PC-3 (cell line): ENCODE data around the gene SLC22A4. TPM values are rescaled to one million over a fixed set of nuclear protein-coding genes. Genes with fewer than 3 reads are reported as not detected.

ENCODE experiments used
- ATAC-seq: fragments of 200-7000 bp; cut with Tn5 transposase; 2 replicates; pipeline ENCODE4 v1.9.1; 2020; ENCODE audit warnings: mild to moderate bottlenecking, moderate library complexity
- BruUV-seq: library from RNA; stranded (reverse); fragments of 400-500 nt; replicated peaks from 2 replicates; lab custom pipeline; 2021; lab: Mats Ljungman, UMichigan
- CTCF ChIA-PET: fragments of 300-600 bp; sonication (Branson Sonifier 250); formaldehyde crosslinking; loops from one replicate; lab custom pipeline; 2022; ENCODE audit warnings: antibody characterized with exemption; lab: Charles Lee
- POLR2A ChIA-PET: fragments of 300-600 bp; sonication (Branson Sonifier 250); formaldehyde crosslinking; loops from one replicate; lab custom pipeline; 2022; ENCODE audit warnings: antibody characterized with exemption; ENCODE audit not compliant: unreplicated experiment; lab: Charles Lee
- DNase-seq: peaks from one replicate; pipeline ENCODE4 v3.0.0-alpha.2; 2015
- H2AFZ ChIP-seq: fragments of 300-600 bp; sonication (generic); 2 replicates; pipeline ENCODE4 v1.6.0; 2016; ENCODE audit warnings: antibody characterized with exemption, low read length
- H3F3A ChIP-seq: fragments of 300-600 bp; sonication (generic); one replicate; pipeline ENCODE4 v1.6.0; 2017; ENCODE audit warnings: antibody characterized with exemption, low read length, control low read depth, mild to moderate bottlenecking; ENCODE audit not compliant: unreplicated experiment
- H3K27ac ChIP-seq: fragments of 300-600 bp; sonication (generic); 2 replicates; pipeline ENCODE4 v1.5.1; 2016; ENCODE audit warnings: mild to moderate bottlenecking, low read length
- H3K27me3 ChIP-seq: fragments of 300-600 bp; sonication (generic); 2 replicates; pipeline ENCODE4 v1.6.1; 2016; ENCODE audit warnings: low read length, mixed read lengths
- H3K36me3 ChIP-seq: fragments of 300-600 bp; sonication (generic); 2 replicates; pipeline ENCODE4 v1.6.1; 2016; ENCODE audit warnings: low read depth, mixed run types, low read length, mixed read lengths
- H3K4me1 ChIP-seq: fragments of 300-600 bp; sonication (generic); 2 replicates; pipeline ENCODE4 v1.5.1; 2016; ENCODE audit warnings: low read length; ENCODE audit not compliant: insufficient read depth
- H3K4me2 ChIP-seq: fragments of 300-600 bp; sonication (generic); 2 replicates; pipeline ENCODE4 v1.6.0; 2016; ENCODE audit warnings: low read length
- H3K4me3 ChIP-seq: fragments of 300-600 bp; sonication (generic); 2 replicates; pipeline ENCODE4 v1.5.1; 2016; ENCODE audit warnings: mild to moderate bottlenecking, low read length, mixed read lengths
- H3K79me2 ChIP-seq: fragments of 300-600 bp; sonication (generic); 2 replicates; pipeline ENCODE4 v1.6.1; 2017; ENCODE audit warnings: low read length, mixed read lengths
- H3K9ac ChIP-seq: fragments of 300-600 bp; sonication (generic); 2 replicates; pipeline ENCODE4 v1.6.0; 2016; ENCODE audit warnings: mild to moderate bottlenecking, low read length
- H3K9me2 ChIP-seq: fragments of 300-600 bp; sonication (generic); replicated peaks from 2 replicates; pipeline ENCODE4 v1.6.1; 2016; ENCODE audit warnings: mixed run types, low read length, mixed read lengths
- H3K9me3 ChIP-seq: fragments of 300-600 bp; sonication (generic); 2 replicates; pipeline ENCODE4 v1.6.1; 2016; ENCODE audit warnings: low read length, mixed read lengths
- H4K20me1 ChIP-seq: fragments of 300-600 bp; sonication (generic); 2 replicates; pipeline ENCODE4 v1.6.1; 2016; ENCODE audit warnings: low read length, mixed read lengths
- EZH2 ChIP-seq: fragments of 300-600 bp; sonication (generic); IDR thresholded peaks from one replicate; pipeline ENCODE4 v1.6.1; 2017; ENCODE audit warnings: antibody characterized with exemption, mild to moderate bottlenecking, low read length; ENCODE audit not compliant: unreplicated experiment
- EZH2phosphoT487 ChIP-seq: fragments of 300-600 bp; sonication (generic); IDR thresholded peaks from 2 replicates; pipeline ENCODE4 v1.6.1; 2018; ENCODE audit warnings: mild to moderate bottlenecking, antibody characterized with exemption, low read length, borderline replicate concordance
- intact Hi-C: fragments of 100-400 bp; cut with micrococcal nuclease; formaldehyde crosslinking; loops from 2 replicates; pipeline ENCODE4 v1.9.0; 2023
- total RNA-seq: library from RNA; depleted of rRNA; stranded (reverse); fragments of >200 nt; gene quantifications from 2 replicates; pipeline ENCODE4 v1.2.3, GENCODE V29; 2014
- TF ChIP-seq, protein P1 (sequence below): fragments of 300-600 bp; sonication (generic); conservative IDR thresholded peaks from 2 replicates; pipeline ENCODE4 v1.5.1; 2017; ENCODE audit warnings: antibody characterized with exemption, low read depth, mild to moderate bottlenecking, low read length

Gene SLC22A4
- total RNA-seq, 1 experiment from 2014 or later, result 3.4 TPM

GRCh38 chr5:132277256-132277655 lies 16.9 kb upstream of the SLC22A4 start:
- Histone ChIP-seq H2AFZ (no peak overlapping the region), H3K9me3 (no peaks in the 10 kb centered on the region), H3K27me3 (no peaks in the 10 kb centered on the region), H3K4me2 (no peak overlapping the region), H4K20me1 (no peaks in the 10 kb centered on the region), H3K79me2 (no peaks in the 10 kb centered on the region), H3K4me3 (no peak overlapping the region), H3F3A (no peaks in the 10 kb centered on the region), H3K9me2 (no peaks in the 10 kb centered on the region), H3K4me1 (no peaks in the 10 kb centered on the region), H3K9ac (no peak overlapping the region), H3K36me3 (no peaks in the 10 kb centered on the region), H3K27ac (no peak overlapping the region)
- TF ChIP-seq EZH2 (no peak), EZH2phosphoT487 (no peak)
- no TSS peak for BruUV-seq
- ATAC-seq (no peak), DNase-seq (no peak)
- ChIA-PET POLR2A (no interaction called here), CTCF (no interaction called here)
- intact Hi-C loops, result no loop called here

DNA sequence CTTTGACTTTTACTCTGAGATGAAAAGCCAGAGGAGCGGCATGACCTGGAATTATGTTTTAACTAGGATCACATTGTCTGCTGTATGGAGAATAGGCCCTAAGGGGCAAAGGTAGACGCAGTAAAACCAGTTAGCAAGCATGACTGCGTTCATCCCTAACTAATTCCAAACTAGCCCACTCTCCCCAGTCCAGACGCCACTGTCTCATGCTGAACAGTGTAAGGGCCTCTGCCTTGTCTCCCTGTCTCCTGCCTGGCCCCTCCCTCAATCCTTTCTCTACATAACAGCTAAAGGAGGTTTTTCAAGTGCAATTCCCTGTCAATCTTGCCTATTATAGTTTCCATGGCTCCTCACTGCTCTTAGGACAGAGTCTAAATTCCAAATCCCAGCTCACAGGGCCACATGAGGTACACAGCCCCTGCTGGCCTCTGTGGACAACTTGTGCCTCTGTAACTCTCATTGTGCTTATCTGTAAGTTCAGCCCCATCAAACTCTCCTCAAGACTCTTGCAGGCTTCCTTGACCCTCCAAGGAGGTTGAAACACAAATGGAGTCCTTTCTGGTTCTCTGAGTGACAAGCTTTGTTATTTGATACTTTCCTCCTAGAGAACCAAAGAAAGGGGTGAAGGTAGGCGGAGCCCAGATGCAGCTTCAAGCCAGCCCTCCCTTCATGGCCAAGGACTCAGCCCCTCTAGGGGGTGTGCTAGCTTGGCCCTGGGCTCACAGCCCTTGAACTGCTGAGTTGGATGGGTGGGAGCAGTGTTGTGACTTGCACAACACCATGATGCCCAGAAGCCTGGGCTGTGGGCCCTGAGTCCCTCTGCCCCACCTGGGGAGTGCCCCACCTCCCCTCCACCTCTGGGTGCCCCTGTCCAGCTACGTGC lies 16.0 kb upstream of the SLC22A4 start:
- DNase-seq (no peak), ATAC-seq (no peak)
- Histone ChIP-seq H3F3A (no peaks in the 10 kb centered on the region), H3K9ac (no peak overlapping the region), H3K9me2 (no peaks in the 10 kb centered on the region), H4K20me1 (no peaks in the 10 kb centered on the region), H3K4me3 (no peak overlapping the region), H3K79me2 (no peaks in the 10 kb centered on the region), H2AFZ (no peak overlapping the region), H3K9me3 (no peaks in the 10 kb centered on the region), H3K36me3 (no peaks in the 10 kb centered on the region), H3K4me1 (no peaks in the 10 kb centered on the region), H3K27ac (no peak overlapping the region), H3K4me2 (no peak overlapping the region), H3K27me3 (no peaks in the 10 kb centered on the region)
- intact Hi-C loops, result no loop called here
- TF ChIP-seq EZH2phosphoT487 (no peak), EZH2 (no peak)
- TF ChIP-seq, protein P1, sequence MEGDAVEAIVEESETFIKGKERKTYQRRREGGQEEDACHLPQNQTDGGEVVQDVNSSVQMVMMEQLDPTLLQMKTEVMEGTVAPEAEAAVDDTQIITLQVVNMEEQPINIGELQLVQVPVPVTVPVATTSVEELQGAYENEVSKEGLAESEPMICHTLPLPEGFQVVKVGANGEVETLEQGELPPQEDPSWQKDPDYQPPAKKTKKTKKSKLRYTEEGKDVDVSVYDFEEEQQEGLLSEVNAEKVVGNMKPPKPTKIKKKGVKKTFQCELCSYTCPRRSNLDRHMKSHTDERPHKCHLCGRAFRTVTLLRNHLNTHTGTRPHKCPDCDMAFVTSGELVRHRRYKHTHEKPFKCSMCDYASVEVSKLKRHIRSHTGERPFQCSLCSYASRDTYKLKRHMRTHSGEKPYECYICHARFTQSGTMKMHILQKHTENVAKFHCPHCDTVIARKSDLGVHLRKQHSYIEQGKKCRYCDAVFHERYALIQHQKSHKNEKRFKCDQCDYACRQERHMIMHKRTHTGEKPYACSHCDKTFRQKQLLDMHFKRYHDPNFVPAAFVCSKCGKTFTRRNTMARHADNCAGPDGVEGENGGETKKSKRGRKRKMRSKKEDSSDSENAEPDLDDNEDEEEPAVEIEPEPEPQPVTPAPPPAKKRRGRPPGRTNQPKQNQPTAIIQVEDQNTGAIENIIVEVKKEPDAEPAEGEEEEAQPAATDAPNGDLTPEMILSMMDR, result no peak
- CTCF ChIA-PET, result no interaction called here
- POLR2A ChIA-PET, result no interaction called here
- no TSS peak for BruUV-seq

- H3K4me1 ChIP-seq, result no peaks in the 10 kb centered on the region
- H3K36me3 ChIP-seq, result no peaks in the 10 kb centered on the region
- POLR2A ChIA-PET, result no interaction called here
- no peaks in the 10 kb centered on the region for H3K79me2 ChIP-seq
- DNase-seq (no peak), ATAC-seq (no peak)
- H2AFZ ChIP-seq, result no peak overlapping the region
- no peak overlapping the region for H3K4me3 ChIP-seq
- H3F3A ChIP-seq, result no peaks in the 10 kb centered on the region
- no peaks in the 10 kb centered on the region for H3K27me3 ChIP-seq
- no peak overlapping the region for H3K27ac ChIP-seq
- CTCF ChIA-PET, result no interaction called here
- BruUV-seq, result no TSS peak
- H3K9ac ChIP-seq, result no peak overlapping the region
- no peaks in the 10 kb centered on the region for H3K9me2 ChIP-seq
- no peaks in the 10 kb centered on the region for H4K20me1 ChIP-seq
- intact Hi-C loops, result no loop called here
- no peaks in the 10 kb centered on the region for H3K9me3 ChIP-seq
- H3K4me2 ChIP-seq, result no peak overlapping the region
- TF ChIP-seq EZH2phosphoT487 (no peak), EZH2 (no peak)
- TF ChIP-seq, protein P1, result no peak
Observed at GRCh38 chr5:132279801-132280200, 14.4 kb upstream of the SLC22A4 start.
